Fibroblast of the conjunctiva (primary cell): ENCODE measurements around the gene CSHL1.
"Not testable (repeated sequence)": the region's sequence is repeated elsewhere in the genome, so short reads cannot be mapped to it uniquely, and the experiment has no call there.

Source experiments
- DNase-seq: peaks from one replicate; pipeline ENCODE4 v3.0.0-alpha.2; 2010; ENCODE audit warnings: low read depth

CSHL1 gene

DNA sequence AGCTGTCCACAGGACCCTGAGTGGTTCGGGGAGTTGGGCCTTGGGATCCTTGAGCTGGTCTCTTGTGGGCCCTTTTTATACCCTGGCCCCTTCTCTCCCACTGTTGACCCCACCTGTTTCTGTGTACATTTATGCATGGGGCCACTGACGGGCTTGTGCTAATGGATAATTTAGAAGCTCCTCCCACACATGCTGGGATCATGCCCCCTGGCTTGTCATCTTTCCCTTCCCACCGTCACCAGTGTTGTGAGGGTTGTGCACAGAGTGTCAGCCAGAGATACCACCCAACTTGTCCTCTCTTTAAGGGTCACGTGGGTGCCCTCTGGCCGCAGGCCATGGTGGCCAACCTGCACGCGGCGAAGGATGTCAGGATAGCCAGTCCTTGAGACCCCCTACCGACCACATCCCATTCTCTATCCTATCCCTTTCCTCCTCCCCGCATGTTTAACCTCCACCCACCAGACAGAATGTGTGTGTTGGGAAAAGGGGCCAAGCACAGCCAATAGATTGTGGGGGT, 7.8 kb upstream of the CSHL1 start, which contains the start of gene GH1:
Gene GH1, minus strand, starts transcription at position 51 of the 517 bp plus-strand sequence. CDS start 63 bp downstream, outside the sequence.
- DNase-seq, result not testable (repeated sequence)

DNA sequence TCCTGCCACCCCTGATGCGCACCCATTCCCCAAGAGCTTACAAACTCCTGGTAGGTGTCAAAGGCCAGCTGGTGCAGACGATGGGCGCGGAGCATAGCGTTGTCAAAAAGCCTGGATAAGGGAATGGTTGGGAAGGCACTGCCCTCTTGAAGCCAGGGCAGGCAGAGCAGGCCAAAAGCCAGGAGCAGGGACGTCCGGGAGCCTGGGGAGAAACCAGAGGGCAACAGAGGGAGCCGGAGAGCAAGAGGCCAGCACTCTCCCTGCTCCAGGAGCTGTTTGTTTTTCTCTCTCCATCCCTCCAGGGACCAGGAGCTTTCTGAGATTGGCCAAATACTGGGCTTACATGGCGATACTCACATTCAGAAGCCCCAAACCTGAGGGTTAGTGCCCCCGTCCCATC, 7.2 kb upstream of the CSHL1 start:
- DNase-seq, result no peak

DNA sequence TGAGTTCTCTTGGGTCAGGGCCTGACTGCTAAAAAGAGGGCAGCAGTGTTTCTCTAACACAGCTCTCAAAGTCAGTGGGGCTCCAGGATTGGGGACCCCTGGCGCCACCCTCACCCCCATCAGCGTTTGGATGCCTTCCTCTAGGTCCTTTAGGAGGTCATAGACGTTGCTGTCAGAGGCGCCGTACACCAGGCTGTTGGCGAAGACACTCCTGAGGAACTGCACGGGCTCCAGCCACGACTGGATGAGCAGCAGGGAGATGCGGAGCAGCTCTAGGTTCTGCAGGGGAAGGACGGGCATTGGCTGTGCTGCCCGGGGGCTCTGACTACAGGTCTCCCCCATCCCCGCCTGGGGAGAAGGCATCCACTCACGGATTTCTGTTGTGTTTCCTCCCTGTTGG, 6.6 kb upstream of the CSHL1 start:
- no peak for DNase-seq

DNA sequence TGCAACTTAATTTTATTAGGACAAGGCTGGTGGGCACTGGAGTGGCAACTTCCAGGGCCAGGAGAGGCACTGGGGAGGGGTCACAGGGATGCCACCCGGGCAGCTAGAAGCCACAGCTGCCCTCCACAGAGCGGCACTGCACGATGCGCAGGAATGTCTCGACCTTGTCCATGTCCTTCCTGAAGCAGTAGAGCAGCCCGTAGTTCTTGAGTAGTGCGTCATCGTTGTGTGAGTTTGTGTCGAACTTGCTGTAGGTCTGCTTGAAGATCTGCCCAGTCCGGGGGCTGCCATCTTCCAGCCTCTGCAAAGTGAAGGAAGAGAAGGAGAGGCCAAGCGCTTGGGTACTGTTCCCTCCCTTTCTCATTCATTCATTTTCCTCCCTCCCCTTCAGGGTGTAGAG, 6.1 kb upstream of the CSHL1 start:
- not testable (repeated sequence) for DNase-seq

DNA sequence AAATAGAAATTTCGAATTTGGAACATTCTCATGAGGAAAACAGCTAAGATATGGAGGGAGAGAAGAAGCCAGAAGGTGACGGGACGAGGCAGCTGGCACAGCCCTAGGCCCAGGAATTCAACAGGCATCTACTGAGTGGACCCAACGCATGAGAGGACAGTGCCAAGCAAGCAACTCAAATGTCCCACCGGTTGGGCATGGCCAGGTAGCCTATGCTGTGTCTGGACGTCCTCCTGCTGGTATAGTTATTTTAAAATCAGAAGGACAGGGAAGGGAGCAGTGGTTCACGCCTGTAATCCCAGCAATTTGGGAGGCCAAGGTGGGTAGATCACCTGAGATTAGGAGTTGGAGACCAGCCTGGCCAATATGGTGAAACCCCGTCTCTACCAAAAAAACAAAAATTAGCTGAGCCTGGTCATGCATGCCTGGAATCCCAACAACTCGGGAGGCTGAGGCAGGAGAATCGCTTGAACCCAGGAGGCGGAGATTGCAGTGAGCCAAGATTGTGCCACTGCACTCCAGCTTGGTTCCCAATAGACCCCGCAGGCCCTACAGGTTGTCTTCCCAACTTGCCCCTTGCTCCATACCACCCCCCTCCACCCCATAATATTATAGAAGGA, 5.6 kb upstream of the CSHL1 start:
- DNase-seq, result no peak

DNA sequence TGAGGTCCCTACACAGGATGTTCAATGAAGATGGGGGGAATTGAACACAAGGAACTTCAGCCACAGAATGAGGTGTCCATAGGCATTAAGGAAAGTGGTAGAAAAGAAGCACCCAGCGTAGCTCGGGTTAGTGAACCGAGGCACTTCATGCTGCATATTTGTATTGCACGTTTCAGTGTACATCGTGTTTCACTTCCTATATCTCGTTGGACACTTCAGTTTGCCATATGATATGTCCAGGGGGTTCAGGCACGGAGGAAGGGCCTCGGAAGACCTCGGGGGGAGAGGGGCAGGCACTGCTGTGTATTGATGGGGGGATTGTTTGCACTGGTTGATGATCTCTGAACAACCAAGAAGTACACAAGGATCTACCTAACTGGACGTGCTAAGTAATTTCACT, 4.7 kb upstream of the CSHL1 start:
- not testable (repeated sequence) for DNase-seq

DNA sequence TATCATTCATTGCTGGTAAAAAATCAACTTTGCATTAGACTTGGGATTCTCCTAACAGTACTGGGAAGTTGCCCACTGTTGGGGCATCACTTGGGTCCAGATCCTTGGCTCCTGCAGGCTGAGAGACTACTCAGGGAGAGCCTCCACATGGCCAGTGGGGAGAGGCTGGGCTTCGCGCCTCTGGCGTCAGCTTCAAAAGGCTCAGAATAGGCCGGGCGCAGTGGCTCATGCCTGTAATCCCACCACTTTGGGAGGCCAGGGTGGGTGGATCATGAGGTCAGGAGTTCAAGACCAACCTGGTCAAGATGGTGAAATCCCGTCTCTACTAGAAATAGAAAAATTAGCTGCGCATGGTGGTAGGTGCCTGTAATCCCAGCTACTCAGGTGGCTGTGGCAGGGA, 3.4 kb upstream of the CSHL1 start:
- DNase-seq, result no peak

DNA sequence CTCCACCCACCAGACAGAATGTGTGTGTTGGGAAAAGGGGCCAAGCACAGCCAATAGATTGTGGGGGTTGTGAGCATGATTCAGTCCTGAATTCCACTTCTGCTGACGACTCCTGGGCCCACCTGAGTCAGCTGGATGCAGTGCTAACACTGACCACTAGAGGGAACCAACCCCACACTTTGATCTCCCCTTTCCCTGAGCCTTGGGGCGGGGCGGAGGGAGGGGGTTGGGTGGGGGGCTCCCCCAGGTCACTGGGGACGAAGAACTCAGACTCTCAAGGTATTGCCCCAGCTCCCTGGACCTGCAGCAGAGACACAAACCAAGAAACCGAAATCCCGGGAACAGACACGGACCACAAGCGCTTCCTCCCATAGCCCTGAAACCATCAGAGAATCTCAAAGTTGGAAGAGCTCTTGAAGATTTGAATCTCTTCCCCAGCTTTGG, 621 bp upstream of the CSHL1 start:
- no peak for DNase-seq

DNA sequence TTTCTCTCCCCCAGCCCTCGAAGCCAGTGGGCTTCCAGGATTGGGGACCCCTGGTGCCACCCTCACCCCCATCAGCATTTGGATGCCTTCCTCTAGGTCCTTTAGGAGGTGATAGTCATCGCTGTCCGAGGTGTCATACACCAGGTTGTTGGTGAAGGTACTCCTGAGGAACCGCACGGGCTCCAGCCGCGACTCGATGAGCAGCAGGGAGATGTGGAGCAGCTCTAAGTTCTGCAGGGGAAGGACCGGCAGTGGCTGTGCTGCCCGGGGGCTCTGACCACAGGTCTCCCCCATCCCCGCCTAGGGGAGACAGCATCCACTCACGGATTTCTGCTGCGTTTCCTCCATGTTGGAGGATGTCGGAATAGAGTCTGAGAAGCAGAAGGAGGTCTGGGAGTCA, 962 bp downstream of the CSHL1 start:
- DNase-seq, result no peak

DNA sequence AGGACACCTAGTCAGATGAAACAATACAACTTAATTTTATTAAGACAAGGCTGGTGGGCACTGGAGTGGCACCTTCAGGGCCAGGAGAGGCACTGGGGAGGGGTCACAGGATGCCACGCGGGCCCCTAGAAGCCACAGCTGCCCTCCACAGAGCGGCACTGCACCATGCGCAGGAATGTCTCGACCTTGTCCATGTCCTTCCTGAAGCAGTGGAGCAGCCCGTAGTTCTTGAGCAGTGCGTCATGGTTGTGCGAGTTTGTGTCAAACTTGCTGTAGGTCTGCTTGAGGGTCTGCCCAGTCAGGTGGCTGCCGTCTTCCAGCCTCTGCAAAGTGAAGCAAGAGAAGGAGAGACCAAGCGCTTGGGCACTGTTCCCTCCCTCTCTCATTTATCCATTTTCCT, 1.5 kb downstream of the CSHL1 start:
- not testable (repeated sequence) for DNase-seq

DNA sequence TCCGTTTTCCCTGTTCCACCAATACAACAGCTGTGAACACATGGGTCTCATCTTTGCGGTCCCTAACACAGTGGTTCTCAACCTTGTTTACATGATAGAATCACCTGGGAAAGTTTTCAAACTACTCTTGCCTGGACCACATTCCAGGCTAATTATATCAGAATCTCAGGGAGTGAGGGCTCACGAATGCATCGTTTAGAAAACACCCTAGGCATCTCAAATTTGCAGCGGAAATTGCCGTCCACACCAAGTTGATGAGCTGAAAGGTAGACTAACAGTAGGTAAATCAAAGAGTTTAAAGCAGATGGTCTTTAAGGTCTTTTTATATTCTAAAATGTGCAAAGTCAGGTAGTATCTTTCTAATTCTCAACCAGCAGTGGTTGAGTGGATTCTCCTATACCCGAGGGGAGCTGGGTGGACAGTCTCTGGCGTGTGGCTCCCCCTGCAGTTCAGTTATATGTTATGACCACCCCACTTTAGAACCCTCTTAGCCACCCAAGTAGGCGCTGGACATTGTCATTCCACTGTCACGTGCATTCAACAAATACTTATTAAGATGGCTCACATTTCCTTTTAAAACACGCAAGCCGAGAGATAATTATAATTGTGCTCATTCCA, 3.8 kb downstream of the CSHL1 start:
- DNase-seq, result not testable (repeated sequence)

DNA sequence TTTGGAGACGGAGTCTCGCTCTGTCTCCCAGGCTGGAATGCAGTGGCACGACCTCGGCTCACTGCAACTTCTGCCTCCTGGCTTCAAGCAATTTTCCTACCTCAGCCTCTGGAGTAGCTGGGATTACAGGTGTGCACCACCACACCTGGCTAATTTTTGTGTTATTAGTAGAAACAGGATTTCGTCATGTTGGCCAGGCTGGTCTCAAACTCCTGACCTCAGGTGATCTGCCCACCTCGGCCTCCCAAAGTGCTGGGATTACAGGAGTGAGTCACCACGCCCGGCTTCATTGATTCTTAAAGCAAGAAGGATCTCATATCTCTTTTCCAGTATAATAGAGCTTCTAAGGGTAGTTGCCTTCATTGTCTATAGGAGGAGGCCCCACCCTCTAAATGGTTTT, 6.3 kb downstream of the CSHL1 start:
- not testable (repeated sequence) for DNase-seq

DNA sequence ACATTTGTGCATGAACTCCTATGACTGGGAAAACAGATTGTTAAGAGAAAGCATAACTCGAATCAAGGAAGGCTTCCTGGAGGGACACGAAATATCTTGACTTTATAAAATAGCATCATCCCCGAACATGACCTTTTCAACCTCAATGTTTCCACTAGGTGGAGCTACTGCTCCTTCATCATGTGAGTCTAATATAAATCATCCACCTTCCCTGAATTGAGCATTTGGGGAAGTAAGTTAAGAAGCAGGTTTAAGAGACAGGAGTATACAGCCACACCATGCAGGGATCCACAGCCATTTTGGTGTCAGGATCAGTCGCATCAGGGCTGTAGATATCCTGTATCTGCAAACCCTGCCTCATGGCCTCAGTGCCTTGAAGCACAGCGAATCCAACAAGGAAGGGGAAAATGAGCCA, 7.3 kb downstream of the CSHL1 start:
- not testable (repeated sequence) for DNase-seq

DNA sequence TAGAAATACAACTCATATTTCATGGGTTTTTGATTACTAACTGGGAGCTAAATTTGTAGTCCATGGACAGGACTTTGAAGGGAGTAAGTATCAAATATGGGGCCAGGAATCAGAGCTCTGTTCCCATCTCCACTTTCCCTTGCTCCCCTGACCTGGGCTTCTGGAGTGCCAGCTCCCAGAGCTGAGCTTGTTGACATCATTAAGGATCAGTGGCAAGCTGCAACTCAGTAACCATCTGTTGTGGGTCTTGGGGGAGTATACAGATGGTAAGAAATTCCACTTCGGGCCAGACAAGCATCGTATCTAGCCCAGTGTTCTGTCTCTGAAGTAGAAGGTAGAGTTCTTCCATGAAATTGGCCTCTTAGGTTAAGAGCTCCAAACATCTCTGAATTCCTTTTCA, 9.1 kb downstream of the CSHL1 start:
- not testable (repeated sequence) for DNase-seq

DNA sequence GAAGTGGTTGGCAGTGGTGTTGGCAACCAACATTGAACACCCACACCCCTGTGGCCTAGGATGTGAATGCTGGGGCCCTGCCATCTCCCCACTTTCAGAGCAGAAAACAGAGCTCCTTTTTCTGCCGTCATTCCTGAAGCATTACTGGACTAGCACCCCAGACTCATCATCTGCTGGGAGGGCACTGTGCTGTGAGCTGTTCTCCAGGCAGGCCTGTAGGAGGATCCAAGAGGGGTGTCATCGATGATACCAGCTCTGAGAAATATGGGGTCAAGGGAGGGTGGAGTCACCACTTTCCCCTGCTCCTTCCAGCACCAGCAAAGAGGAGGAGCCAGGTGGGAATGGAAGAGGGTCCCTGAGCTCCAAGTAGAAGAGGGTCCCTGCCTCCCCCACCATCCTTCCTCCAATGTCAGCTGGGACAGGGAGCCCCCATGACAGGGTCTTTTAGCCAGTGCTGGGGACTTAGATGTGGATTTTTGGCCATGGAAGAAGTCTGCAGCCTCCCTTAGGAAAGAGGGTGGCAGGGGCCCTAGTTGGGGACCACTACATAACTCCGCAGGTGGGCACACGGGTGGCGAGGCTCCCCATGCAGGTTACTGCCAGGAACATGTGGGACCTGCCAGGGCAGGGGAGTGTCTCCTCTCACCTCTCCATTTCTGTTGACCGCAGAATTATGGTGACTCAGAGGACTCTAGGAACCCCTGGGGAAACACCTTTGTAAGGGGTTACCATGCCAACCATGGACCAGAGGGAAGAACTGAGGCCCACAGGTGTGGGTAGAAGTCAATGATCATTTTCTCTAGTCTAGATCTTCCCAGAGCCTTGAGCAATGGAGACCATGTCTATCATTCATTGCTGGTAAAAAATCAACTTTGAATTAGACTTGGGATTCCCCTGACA, 11.9 kb downstream of the CSHL1 start:
- DNase-seq, result not testable (repeated sequence)

DNA sequence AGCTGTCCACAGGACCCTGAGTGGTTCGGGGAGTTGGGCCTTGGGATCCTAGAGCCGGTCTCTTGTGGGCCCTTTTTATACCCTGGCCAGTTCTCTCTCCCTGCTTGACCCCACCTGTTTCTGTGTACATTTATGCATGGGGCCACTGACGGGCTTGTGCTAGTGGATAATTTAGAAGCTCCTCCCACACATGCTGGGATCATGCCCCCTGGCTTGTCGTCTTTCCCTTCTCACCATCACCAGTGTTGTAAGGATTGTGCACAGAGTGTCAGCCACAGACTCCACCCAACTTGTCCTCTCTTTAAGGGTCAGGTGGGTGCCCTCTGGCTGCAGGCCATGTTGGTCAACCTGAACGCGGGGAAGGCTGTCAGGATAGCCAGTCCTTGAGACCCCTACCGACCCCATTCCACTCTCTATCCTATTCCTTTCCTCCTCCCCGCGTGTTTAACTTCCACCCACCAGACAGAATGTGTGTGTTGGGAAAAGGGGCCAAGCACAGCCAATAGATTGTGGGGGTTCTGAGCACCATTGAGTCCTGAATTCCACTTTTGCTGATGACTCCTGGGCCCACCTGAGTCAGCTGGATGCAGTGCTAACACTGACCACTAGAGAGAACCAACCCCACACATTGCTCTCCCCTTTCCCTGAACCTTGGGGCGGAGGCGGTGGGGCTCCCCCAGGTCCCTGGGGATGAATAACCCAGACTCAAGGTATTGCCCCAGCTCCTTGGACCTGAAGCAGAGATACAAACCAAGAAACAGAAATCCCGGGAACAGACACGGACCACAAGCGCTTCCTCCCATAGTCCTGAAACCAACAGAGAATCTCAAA, 14.3 kb downstream of the CSHL1 start, which contains the start of gene CSH1:
Gene CSH1, minus strand, starts transcription at position 51 of the 831 bp plus-strand sequence. CDS start 63 bp downstream, outside the sequence.
- not testable (repeated sequence) for DNase-seq

DNA sequence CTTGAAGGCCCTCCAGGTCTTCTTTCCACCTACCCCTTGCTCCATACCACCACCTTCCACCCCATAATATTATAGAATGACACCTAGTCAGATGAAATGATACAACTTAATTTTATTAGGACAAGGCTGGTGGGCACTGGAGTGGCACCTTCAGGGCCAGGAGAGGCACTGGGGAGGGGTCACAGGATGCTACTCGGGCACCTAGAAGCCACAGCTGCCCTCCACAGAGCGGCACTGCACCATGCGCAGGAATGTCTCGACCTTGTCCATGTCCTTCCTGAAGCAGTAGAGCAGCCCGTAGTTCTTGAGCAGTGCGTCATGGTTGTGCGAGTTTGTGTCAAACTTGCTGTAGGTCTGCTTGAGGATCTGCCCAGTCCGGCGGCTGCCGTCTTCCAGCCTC, 16.2 kb downstream of the CSHL1 start:
- not testable (repeated sequence) for DNase-seq

DNA sequence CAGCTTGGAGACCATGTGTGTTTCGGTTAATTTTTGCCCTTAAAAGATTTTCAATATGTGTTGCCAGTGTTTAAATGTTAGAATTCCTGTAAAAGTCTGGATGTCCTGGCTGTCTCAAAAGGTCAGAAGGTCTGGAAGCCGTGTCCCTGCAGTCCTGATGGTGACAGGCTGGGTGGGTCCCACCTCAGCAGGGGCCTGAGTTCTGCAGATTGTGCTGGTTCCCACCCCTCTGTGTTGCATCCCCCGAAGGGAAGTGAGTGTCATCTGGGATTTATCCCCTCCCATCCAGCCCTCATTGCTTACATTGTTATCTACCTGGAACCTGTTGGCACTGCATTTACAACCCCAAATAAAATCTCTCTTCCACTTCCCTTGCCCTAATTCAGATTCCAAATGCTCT, 17.0 kb downstream of the CSHL1 start:
- DNase-seq, result not testable (repeated sequence)

DNA sequence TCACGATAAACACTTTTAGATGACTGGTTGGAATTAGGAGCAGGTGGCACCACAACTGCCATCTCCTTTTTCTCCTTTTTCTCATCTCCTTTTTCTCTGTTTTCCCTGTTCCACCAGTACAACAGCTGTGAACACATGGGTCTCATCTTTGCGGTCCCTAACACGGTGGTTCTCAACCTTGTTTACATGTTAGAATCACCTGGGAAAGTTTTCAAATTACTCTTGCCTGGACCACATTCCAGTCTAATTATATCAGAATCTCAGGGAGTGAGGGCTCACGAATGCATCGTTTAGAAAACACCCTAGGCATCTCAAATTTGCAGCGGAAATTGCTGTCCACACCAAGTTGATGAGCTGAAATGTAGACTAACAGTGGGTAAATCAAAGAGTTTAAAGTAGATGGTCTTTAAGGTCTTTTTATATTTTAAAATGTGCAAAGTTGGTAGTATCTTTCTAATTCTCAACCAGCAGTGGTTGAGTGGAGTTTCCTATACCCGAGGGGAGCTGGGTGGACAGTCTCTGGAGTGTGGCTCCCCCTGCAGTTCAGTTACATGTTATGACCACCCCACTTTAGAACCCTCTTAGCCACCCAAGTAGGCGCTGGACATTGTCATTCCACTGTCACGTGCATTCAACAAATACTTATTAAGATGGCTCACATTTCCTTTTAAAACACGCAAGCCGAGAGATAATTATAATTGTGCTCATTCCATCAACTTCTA, 18.6 kb downstream of the CSHL1 start:
- not testable (repeated sequence) for DNase-seq

DNA sequence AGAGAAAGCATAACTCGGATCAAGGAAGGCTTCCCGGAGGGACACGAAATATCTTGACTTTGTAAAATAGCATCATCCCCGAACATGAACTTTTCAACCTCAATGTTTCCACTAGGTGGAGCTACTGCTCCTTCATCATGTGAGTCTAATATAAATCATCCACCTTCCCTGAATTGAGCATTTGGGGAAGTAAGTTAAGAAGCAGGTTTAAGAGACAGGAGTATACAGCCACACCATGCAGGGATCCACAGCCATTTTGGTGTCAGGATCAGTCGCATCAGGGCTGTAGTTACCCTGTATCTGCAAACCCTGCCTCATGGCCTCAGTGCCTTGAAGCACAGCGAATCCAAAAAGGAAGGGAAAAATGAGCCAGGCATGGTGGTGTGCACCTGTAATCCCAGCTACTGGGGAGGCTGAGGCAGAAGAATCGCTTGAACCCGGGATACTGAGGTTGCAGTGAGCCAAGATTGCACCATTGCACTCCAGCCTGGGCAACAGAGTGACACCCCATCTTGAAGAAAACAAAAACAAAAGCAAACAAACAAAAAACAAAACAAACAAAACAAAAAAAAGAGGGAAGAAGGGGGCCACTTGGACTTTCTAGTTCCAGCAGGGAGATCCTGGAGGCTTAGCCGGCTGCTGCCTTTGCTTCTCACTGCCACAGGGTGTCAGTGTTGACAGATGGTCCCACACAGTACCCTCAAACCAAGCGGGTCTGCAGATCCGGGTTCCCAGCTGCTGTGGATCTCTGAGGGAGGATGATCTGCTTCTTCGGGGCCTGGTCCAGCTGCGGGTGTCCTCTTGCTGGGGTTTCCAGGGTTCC, 21.8 kb downstream of the CSHL1 start:
- not testable (repeated sequence) for DNase-seq
